ENCODE results near the gene CIZ1.

- TF ChIP-seq, protein P1, sequence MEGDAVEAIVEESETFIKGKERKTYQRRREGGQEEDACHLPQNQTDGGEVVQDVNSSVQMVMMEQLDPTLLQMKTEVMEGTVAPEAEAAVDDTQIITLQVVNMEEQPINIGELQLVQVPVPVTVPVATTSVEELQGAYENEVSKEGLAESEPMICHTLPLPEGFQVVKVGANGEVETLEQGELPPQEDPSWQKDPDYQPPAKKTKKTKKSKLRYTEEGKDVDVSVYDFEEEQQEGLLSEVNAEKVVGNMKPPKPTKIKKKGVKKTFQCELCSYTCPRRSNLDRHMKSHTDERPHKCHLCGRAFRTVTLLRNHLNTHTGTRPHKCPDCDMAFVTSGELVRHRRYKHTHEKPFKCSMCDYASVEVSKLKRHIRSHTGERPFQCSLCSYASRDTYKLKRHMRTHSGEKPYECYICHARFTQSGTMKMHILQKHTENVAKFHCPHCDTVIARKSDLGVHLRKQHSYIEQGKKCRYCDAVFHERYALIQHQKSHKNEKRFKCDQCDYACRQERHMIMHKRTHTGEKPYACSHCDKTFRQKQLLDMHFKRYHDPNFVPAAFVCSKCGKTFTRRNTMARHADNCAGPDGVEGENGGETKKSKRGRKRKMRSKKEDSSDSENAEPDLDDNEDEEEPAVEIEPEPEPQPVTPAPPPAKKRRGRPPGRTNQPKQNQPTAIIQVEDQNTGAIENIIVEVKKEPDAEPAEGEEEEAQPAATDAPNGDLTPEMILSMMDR (IDR thresholded peaks at IDR 0.05): no peak
- TF ChIP-seq, protein P2, sequence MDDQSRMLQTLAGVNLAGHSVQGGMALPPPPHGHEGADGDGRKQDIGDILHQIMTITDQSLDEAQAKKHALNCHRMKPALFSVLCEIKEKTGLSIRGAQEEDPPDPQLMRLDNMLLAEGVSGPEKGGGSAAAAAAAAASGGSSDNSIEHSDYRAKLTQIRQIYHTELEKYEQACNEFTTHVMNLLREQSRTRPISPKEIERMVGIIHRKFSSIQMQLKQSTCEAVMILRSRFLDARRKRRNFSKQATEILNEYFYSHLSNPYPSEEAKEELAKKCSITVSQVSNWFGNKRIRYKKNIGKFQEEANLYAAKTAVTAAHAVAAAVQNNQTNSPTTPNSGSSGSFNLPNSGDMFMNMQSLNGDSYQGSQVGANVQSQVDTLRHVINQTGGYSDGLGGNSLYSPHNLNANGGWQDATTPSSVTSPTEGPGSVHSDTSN (IDR thresholded peaks at IDR 0.05): no peak
- TF ChIP-seq CHD2 (IDR thresholded peaks at IDR 0.05; ENCODE audit: low read length, partially characterized antibody) (no peak), JUND (IDR thresholded peaks at IDR 0.05) (no peak), REST (IDR thresholded peaks at IDR 0.05; ENCODE audit: low read depth, low read length) (no peak)
Measured at GRCh38 chr9:128162215-128163026, 29.0 kb downstream of the CIZ1 start.

Data from SK-N-SH (cell line).